HepG2 (cell line): ENCODE data around the gene RNF38. TPM values are rescaled to one million over a fixed set of nuclear protein-coding genes. Genes with fewer than 3 reads are reported as not detected.

ENCODE experiments used
- ASH2L ChIP-seq: fragments of 300-600, 200-600 bp; sonication (generic); IDR thresholded peaks from 2 replicates; pipeline ENCODE4 v1.7.0; 2017; ENCODE audit warnings: low read depth, mild to moderate bottlenecking, moderate library complexity, mixed read lengths, low read length; ENCODE audit not compliant: insufficient read length
- CEBPB ChIP-seq: IDR thresholded peaks from 2 replicates; pipeline ENCODE4 v1.6.1; 2011; ENCODE audit warnings: low read depth, low read length, improper control_type of control experiment, borderline replicate concordance
- DNMT1 ChIP-seq: sonication (generic); formaldehyde crosslinking; IDR thresholded peaks from 2 replicates; pipeline ENCODE4 v1.5.1; 2020; ENCODE audit warnings: mild to moderate bottlenecking, missing genetic modification reagents
- DR1 ChIP-seq: sonication (generic); formaldehyde crosslinking; IDR thresholded peaks from 2 replicates; pipeline ENCODE4 v1.8.0; 2021; ENCODE audit warnings: mild to moderate bottlenecking, missing genetic modification reagents, inconsistent platforms
- FOSL2 ChIP-seq: sonication (generic); formaldehyde crosslinking; IDR thresholded peaks from 2 replicates; pipeline ENCODE4 v1.4.0; 2020; ENCODE audit warnings: missing genetic modification reagents
- FUBP1 ChIP-seq: sonication (generic); formaldehyde crosslinking; IDR thresholded peaks from 2 replicates; pipeline ENCODE4 v1.5.1; 2020; ENCODE audit warnings: missing genetic modification reagents, mild to moderate bottlenecking, borderline replicate concordance
- NFE2L1 ChIP-seq: sonication (generic); formaldehyde crosslinking; IDR thresholded peaks from 2 replicates; pipeline ENCODE4 v1.4.0; 2020; ENCODE audit warnings: missing genetic modification reagents, mild to moderate bottlenecking, borderline replicate concordance
- NFE2L2 ChIP-seq: fragments of 150-350 bp; IDR thresholded peaks from 2 replicates; pipeline ENCODE4 v1.6.1; 2014; ENCODE audit warnings: low read length
- PHF21A ChIP-seq: sonication (generic); formaldehyde crosslinking; IDR thresholded peaks from 2 replicates; pipeline ENCODE4 v1.5.0; 2020; ENCODE audit warnings: mild to moderate bottlenecking, missing genetic modification reagents
- POLR2A ChIP-seq, 2 experiments: IDR thresholded peaks; 2 replicates each; pipeline ENCODE4 v1.6.1; 2011; ENCODE audit warnings: low read depth in 2 of 2, low read length in 2 of 2, mild to moderate bottlenecking in 1 of 2, moderate library complexity in 1 of 2; ENCODE audit not compliant: insufficient read depth in 1 of 2
- SAP130 ChIP-seq: IDR thresholded peaks from 2 replicates; pipeline ENCODE4 v1.6.1; 2016; ENCODE audit warnings: low read depth
- SOX5 ChIP-seq: IDR thresholded peaks from 2 replicates; pipeline ENCODE4 v1.6.1; 2016; ENCODE audit warnings: borderline replicate concordance
- SOX6 ChIP-seq, 2 experiments: fragments of 450-650 bp in 1 of 2; sonication (generic) in 1 of 2; formaldehyde crosslinking in 1 of 2; IDR thresholded peaks; 2 replicates each; pipeline versions ENCODE4 v1.4.0 to v1.6.1; 2017 to 2020; ENCODE audit warnings: antibody characterized with exemption in 1 of 2, mild to moderate bottlenecking in 1 of 2, missing genetic modification reagents in 1 of 2
- YEATS4 ChIP-seq: sonication (generic); formaldehyde crosslinking; IDR thresholded peaks from 2 replicates; pipeline ENCODE4 v1.4.0; 2020; ENCODE audit warnings: missing genetic modification reagents, borderline replicate concordance
- ZBED4 ChIP-seq: sonication (generic); formaldehyde crosslinking; IDR thresholded peaks from 2 replicates; pipeline ENCODE4 v1.4.0; 2020; ENCODE audit warnings: missing genetic modification reagents, borderline replicate concordance
- ZBTB14 ChIP-seq: sonication (generic); formaldehyde crosslinking; IDR thresholded peaks from 2 replicates; pipeline ENCODE4 v1.4.0; 2020; ENCODE audit warnings: missing genetic modification reagents
- ZBTB25 ChIP-seq: IDR thresholded peaks from 2 replicates; pipeline ENCODE4 v1.6.1; 2018; ENCODE audit warnings: missing genetic modification reagents
- ZMYM3 ChIP-seq: sonication (generic); formaldehyde crosslinking; IDR thresholded peaks from 2 replicates; pipeline ENCODE4 v1.5.1; 2020; ENCODE audit warnings: mild to moderate bottlenecking, missing genetic modification reagents
- ZNF205 ChIP-seq: IDR thresholded peaks from 2 replicates; pipeline ENCODE4 v1.6.1; 2018; ENCODE audit warnings: missing biosample characterization, missing genetic modification reagents
- ZNF260 ChIP-seq: sonication (generic); formaldehyde crosslinking; IDR thresholded peaks from 2 replicates; pipeline ENCODE4 v1.4.0; 2020; ENCODE audit warnings: missing genetic modification reagents, low read depth, mild to moderate bottlenecking, borderline replicate concordance
- polyA plus RNA-seq, 8 experiments: library from polyadenylated mRNA; depleted of rRNA in 3 of 8; stranded (reverse) in 7 of 8; unstranded in 1 of 8; fragments of >200 nt; fragmentation: Illumina TruSeq in 4 of 8; extraction: Trizol in 4 of 8; gene quantifications; 2 replicates each; pipeline versions ENCODE4 v1.2.1 to v1.2.3, GENCODE V29; 2011 to 2016; ENCODE audit warnings: low read depth in 4 of 8, missing spikeins in 1 of 8, mixed read lengths in 1 of 8; ENCODE audit not compliant: insufficient read depth in 1 of 8
- total RNA-seq, 5 experiments: library from RNA; depleted of rRNA; stranded (reverse); fragments of >200 nt; fragmentation: Illumina TruSeq; extraction: Trizol; gene quantifications; 2 replicates each; pipeline ENCODE4 v1.2.3, GENCODE V29; 2016; ENCODE audit warnings: low read depth in 1 of 5
- TF ChIP-seq, protein P1 (sequence below): sonication (generic); formaldehyde crosslinking; IDR thresholded peaks from 2 replicates; pipeline ENCODE4 v1.4.0; 2020; ENCODE audit warnings: missing genetic modification reagents

The RNF38 gene
- total and polyA plus RNA-seq, 2 of the 13 experiments (the other 11 are each of a cell fraction or from before 2014, with no cell fraction given) = 9.1 to 32.1 TPM

- TF ChIP-seq ZBED4 (CRISPR knock-in tag) (0 out of 2 replicates have a peak, but pooled peaks have one; percentile 41), POLR2A (IDR thresholded peaks at IDR 0.05; ENCODE audit: insufficient read depth in 1 of 2, low read depth in 2 of 2, low read length in 2 of 2) (no peak), YEATS4 (CRISPR knock-in tag) (no peak), FOSL2 (CRISPR knock-in tag) (0 out of 2 replicates have a peak, but pooled peaks have one; percentile 16), ZBTB14 (CRISPR knock-in tag) (no peak), PHF21A (CRISPR knock-in tag) (no peak), ZNF205 (peak; percentile 99), CEBPB (peak; percentile 31; the same call in 1 of the 2 replicates), DR1 (CRISPR knock-in tag) (no peak), NFE2L1 (CRISPR knock-in tag) (no peak), ZNF260 (CRISPR knock-in tag) (no peak), SOX6 (IDR thresholded peaks at IDR 0.05) (no peak), SOX6 (CRISPR knock-in tag; IDR thresholded peaks at IDR 0.05) (peak; percentile 64), DNMT1 (CRISPR knock-in tag) (no peak), FUBP1 (CRISPR knock-in tag) (no peak), NFE2L2 (no peak), SAP130 (peak; percentile 54; the same call in 1 of the 2 replicates), ASH2L (peak; percentile 46), SOX5 (CRISPR knock-in tag) (peak; percentile 65), ZMYM3 (CRISPR knock-in tag) (0 out of 2 replicates have a peak, but pooled peaks have one; percentile 34), ZBTB25 (CRISPR knock-in tag) (0 out of 2 replicates have a peak, but pooled peaks have one; percentile 7)
- TF ChIP-seq, protein P1, sequence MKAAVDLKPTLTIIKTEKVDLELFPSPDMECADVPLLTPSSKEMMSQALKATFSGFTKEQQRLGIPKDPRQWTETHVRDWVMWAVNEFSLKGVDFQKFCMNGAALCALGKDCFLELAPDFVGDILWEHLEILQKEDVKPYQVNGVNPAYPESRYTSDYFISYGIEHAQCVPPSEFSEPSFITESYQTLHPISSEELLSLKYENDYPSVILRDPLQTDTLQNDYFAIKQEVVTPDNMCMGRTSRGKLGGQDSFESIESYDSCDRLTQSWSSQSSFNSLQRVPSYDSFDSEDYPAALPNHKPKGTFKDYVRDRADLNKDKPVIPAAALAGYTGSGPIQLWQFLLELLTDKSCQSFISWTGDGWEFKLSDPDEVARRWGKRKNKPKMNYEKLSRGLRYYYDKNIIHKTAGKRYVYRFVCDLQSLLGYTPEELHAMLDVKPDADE (CRISPR knock-in tag) = no peak
Observed at GRCh38 chr9:36401897-36402480, 1.9 kb upstream of the RNF38 start (continued).
